Dermis blood vessel endothelial cell (primary cell): ENCODE results near the gene SMAP1. TPM values are rescaled to one million over a fixed set of nuclear protein-coding genes. Genes with fewer than 3 reads are reported as not detected.
A peak's percentile ranks its signal among the peaks of the same experiment; 100 is the strongest.

Experiments used
- DNase-seq: peaks from one replicate; pipeline ENCODE4 v3.0.0; 2010
- total RNA-seq: library from RNA; depleted of rRNA; stranded (reverse); fragments of >200 nt; gene quantifications from 2 replicates; pipeline ENCODE4 v1.2.3, GENCODE V29; 2014

SMAP1 gene
- total RNA-seq, 1 donor from 2014 or later = 16.3 TPM

- no peak for DNase-seq
These were observed 176.6 kb downstream of the SMAP1 start for GRCh38 chr6:70844301-70844700.

GRCh38 chr6:70846207-70846835, 178.6 kb downstream of the SMAP1 start:
- DNase-seq = no peak

GRCh38 chr6:70847106-70848084, 179.7 kb downstream of the SMAP1 start:
- no peak for DNase-seq

GRCh38 chr6:70849348-70850069, 181.8 kb downstream of the SMAP1 start:
- no peak for DNase-seq

GRCh38 chr6:70852667-70853246, 185.1 kb downstream of the SMAP1 start:
- no peak for DNase-seq

GRCh38 chr6:70857387-70858077, 189.8 kb downstream of the SMAP1 start:
- no peak for DNase-seq

GRCh38 chr6:70860045-70860444, 192.4 kb downstream of the SMAP1 start:
- no peak for DNase-seq

- no peak for DNase-seq
These were observed 193.2 kb downstream of the SMAP1 start for GRCh38 chr6:70860920-70861319.

GRCh38 chr6:70863343-70863742, 195.7 kb downstream of the SMAP1 start:
- no peak for DNase-seq

GRCh38 chr6:70864401-70864800, 196.7 kb downstream of the SMAP1 start:
- DNase-seq = peak; percentile 6

GRCh38 chr6:70872469-70872868, 204.8 kb downstream of the SMAP1 start:
- DNase-seq = no peak

- no peak for DNase-seq
These were observed 206.7 kb downstream of the SMAP1 start for GRCh38 chr6:70874181-70874913.

- DNase-seq = no peak
These were observed 211.8 kb downstream of the SMAP1 start for GRCh38 chr6:70879496-70879895.

- DNase-seq = peak; percentile 77
These were observed 216.6 kb downstream of the SMAP1 start for GRCh38 chr6:70884074-70884983.

- DNase-seq = no peak
These were observed 218.4 kb downstream of the SMAP1 start for GRCh38 chr6:70886071-70886470.

GRCh38 chr6:70886661-70887060, 219.0 kb downstream of the SMAP1 start:
- no peak for DNase-seq

GRCh38 chr6:70889270-70889669, 221.6 kb downstream of the SMAP1 start:
- no peak for DNase-seq

GRCh38 chr6:70894001-70894400, 226.3 kb downstream of the SMAP1 start:
- DNase-seq = no peak

- no peak for DNase-seq
These were observed 232.4 kb downstream of the SMAP1 start for GRCh38 chr6:70900047-70900446.

- DNase-seq = peak; percentile 17
These were observed 233.6 kb downstream of the SMAP1 start for GRCh38 chr6:70901324-70901723.
